Thoracic aorta endothelial cell (primary cell): ENCODE results near the gene LYSMD3. TPM values are rescaled to one million over a fixed set of nuclear protein-coding genes. Genes with fewer than 3 reads are reported as not detected.

Experiments
- total RNA-seq: library from RNA; depleted of rRNA; stranded (reverse); fragments of >200 nt; gene quantifications from 2 replicates; pipeline ENCODE4 v1.2.3, GENCODE V29; 2012

Gene LYSMD3
- 31.8 and 42.3 TPM in 2 replicates for total RNA-seq

DNA sequence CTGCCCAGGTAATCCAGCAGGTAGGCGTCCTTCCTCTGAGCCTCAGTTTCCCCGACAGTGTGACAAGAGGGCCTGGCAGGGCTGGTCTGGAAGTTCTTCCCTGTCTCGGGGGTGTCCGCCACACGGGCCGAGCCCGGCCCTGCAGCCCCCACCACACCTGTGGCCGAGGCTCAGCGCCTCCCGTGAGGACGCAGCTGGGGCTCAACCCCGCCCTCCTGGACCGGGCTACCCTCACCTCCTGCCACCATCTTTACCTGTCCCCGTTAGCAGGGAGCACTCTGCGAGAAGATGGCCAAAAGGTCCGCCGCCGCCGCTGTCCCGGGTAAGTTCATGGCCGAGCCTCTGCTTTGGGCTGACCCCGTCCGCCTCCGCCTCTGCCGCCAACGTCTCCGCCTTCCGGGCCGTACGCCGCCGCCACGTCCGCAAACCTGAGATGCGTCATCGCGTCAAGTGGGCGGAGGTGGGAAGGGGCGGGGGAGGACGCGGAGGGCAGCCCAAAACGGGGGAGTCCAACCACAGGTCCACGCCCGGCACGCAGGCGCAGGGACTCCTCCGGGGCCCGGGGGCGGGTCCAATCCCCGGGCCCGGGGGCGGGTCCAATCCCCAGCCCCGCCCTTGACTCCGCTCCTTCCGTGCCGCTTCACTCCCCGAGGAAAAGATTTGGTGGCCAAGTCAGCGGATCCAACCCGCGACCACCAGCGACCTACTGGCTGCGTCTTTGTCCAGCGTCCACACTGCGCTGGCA lies at the start of gene LYSMD3:
Gene LYSMD3, minus strand, starts transcription at position 391 of the 745 bp plus-strand sequence. CDS start 4,295 bp downstream, outside the sequence.

GRCh38 chr5:90558344-90559192 lies 29.2 kb upstream of the LYSMD3 start, which contains the start of gene ADGRV1:
TSS of gene ADGRV1 (plus strand) at chr5:90558797. CDS start at chr5:90558896, 99 bp downstream.

DNA sequence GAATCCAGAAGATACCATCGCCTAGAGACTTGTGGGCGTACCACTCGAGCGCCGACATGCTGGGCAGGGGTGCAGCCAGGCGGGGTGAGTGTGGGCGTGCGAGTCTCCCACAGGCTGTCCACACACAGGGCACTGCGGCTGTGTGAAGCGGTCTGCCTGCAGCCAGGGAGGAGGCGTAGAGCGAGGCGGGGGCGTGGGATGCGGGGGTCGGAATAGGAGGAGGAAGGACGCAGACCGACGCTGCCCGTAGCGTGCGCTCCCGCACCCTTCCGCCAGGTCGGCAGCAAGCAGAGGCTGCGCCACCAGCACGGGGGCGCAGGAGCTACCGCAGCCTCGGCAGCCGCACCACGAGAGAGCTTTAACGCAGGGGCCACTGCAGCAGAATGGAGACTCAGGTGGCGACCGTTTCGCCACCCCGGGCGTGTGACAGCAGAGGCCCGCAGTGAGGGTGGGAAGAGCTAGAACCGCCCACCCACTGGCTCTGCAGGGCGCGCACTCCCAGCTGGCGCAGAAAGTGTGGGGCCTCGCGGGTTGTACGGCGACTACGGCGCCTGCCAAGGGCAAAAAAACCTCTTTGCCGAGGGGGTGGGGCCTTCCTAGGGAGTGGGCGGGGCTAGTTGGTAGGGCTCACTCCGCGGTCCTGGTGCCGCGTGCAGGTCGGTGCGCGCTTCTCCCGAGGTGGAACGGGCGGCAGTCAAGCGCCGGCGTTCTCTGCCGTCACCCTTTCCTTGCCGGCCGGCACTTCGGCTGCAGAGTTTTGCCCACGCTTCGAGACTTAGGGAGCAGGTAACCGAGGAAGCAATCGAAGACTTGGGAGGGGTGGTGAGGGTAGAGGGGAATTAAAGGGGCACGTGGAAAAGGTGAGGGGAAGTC lies 54.9 kb downstream of the LYSMD3 start, which contains the start of the genes MBLAC2 and POLR3G:
Gene MBLAC2, minus strand, starts transcription at position 537 of the 873 bp plus-strand sequence. Its CDS starts 479 bp downstream, at position 58.
Gene POLR3G, plus strand, starts transcription at position 630 of the 873 bp plus-strand sequence. CDS start 10,704 bp downstream, outside the sequence.

Other genes starting within 250 kb of the LYSMD3 start
- gene CETN3, start 119.8 kb downstream of the LYSMD3 start, total RNA-seq: 12.0 and 17.5 TPM in 2 replicates
- 7.4 and 11.5 TPM in 2 replicates for gene MBLAC2, start 54.8 kb downstream of the LYSMD3 start, total RNA-seq
- gene POLR3G, start 54.7 kb downstream of the LYSMD3 start, total RNA-seq: 29.0 and 41.1 TPM in 2 replicates
- under 0.01 and 0.50 TPM in 2 replicates for gene ADGRV1, start 29.2 kb upstream of the LYSMD3 start, total RNA-seq